ENCODE data around the gene MUC20. TPM values are rescaled to one million over a fixed set of nuclear protein-coding genes. Genes with fewer than 3 reads are reported as not detected.

The MUC20 gene
- total and polyA plus RNA-seq, 2 of the 13 experiments (the other 11 are each of a cell fraction or from before 2014, with no cell fraction given): 0.24 to 0.83 TPM

DNA sequence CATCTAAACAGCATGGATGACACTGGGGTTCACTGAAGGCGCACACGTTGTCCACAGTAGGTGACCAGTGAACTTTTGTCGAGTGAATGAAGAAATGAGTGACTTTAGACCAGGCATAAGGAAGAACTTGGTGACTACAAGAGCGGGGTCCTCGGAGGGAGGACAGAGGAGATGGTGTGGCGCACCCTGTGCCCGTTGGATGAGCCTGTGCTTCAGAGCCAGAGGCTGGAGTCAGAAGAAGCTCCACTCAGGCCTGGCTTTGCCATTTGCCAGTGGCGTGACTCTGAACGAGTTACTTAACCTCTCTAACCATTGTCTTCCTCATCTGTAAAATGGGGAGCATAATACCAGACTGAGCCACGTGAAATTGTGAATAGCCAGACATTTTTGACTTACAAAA, 48.8 kb downstream of the MUC20 start:
- Histone ChIP-seq H3K4me3 (replicated peaks in 1 of 3; ENCODE audit: insufficient read depth in 1 of 3, low read depth in 2 of 3, low read length in 3 of 3) (no peak overlapping the region), H3K9me3 (ENCODE audit: low read length) (no peaks in the 10 kb centered on the region), H3K36me3 (replicated peaks in 1 of 2; ENCODE audit: control insufficient read depth in 1 of 2, insufficient read depth in 2 of 2, low read length in 2 of 2) (no peaks in the 10 kb centered on the region), H4K20me1 (ENCODE audit: insufficient read depth, low read length) (no peaks in the 10 kb centered on the region), H3K27ac (ENCODE audit: extremely low read length, insufficient read depth, low read length) (no peak overlapping the region), H3K4me1 (ENCODE audit: insufficient read depth, low read length) (no peaks in the 10 kb centered on the region), H3K79me2 (ENCODE audit: insufficient read depth, low read length) (no peaks in the 10 kb centered on the region), H3K27me3 (ENCODE audit: control insufficient read depth in 1 of 2, insufficient read depth in 2 of 2, low read length in 2 of 2) (peaks cover 6 to 27% of the 10 kb centered on the region in 2 experiments; a peak in 4 of 5 replicates), H2AFZ (ENCODE audit: low read length) (no peak overlapping the region), H3K4me2 (ENCODE audit: low read depth, low read length) (no peak overlapping the region), H3K9ac (ENCODE audit: insufficient read depth, low read depth, low read length) (no peak overlapping the region)
- no peak for ATAC-seq
- TF ChIP-seq ZNF251 (CRISPR knock-in tag; IDR thresholded peaks at IDR 0.05) (no peak), ZNF431 (CRISPR knock-in tag; IDR thresholded peaks at IDR 0.05; ENCODE audit: borderline replicate concordance, low read depth) (no peak), ZNF605 (CRISPR knock-in tag; IDR thresholded peaks at IDR 0.05) (no peak), JUN (CRISPR knock-in tag; IDR thresholded peaks at IDR 0.05) (no peak), ZNF326 (CRISPR knock-in tag; IDR thresholded peaks at IDR 0.05; ENCODE audit: borderline replicate concordance) (no peak), ZNF121 (CRISPR knock-in tag; IDR thresholded peaks at IDR 0.05) (no peak), MTF2 (CRISPR knock-in tag; IDR thresholded peaks at IDR 0.05; ENCODE audit: borderline replicate concordance) (no peak), KDM5A (IDR thresholded peaks at IDR 0.05; ENCODE audit: borderline replicate concordance, low read length) (no peak), ZNF749 (CRISPR knock-in tag; IDR thresholded peaks at IDR 0.05; ENCODE audit: borderline replicate concordance) (no peak), ZNF660 (CRISPR knock-in tag; IDR thresholded peaks at IDR 0.05; ENCODE audit: borderline replicate concordance, low read depth) (no peak), GPN1 (CRISPR knock-in tag; IDR thresholded peaks at IDR 0.05; ENCODE audit: borderline replicate concordance) (no peak), ZNF44 (CRISPR knock-in tag; IDR thresholded peaks at IDR 0.05) (no peak), AHR (CRISPR knock-in tag; IDR thresholded peaks at IDR 0.05) (no peak), MYC (CRISPR knock-in tag; IDR thresholded peaks at IDR 0.05; ENCODE audit: borderline replicate concordance) (no peak)
- TF ChIP-seq, protein P1, sequence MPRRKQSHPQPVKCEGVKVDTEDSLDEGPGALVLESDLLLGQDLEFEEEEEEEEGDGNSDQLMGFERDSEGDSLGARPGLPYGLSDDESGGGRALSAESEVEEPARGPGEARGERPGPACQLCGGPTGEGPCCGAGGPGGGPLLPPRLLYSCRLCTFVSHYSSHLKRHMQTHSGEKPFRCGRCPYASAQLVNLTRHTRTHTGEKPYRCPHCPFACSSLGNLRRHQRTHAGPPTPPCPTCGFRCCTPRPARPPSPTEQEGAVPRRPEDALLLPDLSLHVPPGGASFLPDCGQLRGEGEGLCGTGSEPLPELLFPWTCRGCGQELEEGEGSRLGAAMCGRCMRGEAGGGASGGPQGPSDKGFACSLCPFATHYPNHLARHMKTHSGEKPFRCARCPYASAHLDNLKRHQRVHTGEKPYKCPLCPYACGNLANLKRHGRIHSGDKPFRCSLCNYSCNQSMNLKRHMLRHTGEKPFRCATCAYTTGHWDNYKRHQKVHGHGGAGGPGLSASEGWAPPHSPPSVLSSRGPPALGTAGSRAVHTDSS (CRISPR knock-in tag; conservative IDR thresholded peaks at IDR 0.05): no peak
- TF ChIP-seq, protein P2, sequence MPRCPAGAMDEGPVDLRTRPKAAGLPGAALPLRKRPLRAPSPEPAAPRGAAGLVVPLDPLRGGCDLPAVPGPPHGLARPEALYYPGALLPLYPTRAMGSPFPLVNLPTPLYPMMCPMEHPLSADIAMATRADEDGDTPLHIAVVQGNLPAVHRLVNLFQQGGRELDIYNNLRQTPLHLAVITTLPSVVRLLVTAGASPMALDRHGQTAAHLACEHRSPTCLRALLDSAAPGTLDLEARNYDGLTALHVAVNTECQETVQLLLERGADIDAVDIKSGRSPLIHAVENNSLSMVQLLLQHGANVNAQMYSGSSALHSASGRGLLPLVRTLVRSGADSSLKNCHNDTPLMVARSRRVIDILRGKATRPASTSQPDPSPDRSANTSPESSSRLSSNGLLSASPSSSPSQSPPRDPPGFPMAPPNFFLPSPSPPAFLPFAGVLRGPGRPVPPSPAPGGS (CRISPR knock-in tag; IDR thresholded peaks at IDR 0.05): no peak
- TF ChIP-seq, protein P3, sequence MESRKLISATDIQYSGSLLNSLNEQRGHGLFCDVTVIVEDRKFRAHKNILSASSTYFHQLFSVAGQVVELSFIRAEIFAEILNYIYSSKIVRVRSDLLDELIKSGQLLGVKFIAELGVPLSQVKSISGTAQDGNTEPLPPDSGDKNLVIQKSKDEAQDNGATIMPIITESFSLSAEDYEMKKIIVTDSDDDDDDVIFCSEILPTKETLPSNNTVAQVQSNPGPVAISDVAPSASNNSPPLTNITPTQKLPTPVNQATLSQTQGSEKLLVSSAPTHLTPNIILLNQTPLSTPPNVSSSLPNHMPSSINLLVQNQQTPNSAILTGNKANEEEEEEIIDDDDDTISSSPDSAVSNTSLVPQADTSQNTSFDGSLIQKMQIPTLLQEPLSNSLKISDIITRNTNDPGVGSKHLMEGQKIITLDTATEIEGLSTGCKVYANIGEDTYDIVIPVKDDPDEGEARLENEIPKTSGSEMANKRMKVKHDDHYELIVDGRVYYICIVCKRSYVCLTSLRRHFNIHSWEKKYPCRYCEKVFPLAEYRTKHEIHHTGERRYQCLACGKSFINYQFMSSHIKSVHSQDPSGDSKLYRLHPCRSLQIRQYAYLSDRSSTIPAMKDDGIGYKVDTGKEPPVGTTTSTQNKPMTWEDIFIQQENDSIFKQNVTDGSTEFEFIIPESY (CRISPR knock-in tag; IDR thresholded peaks at IDR 0.05): no peak
- TF ChIP-seq, protein P4, sequence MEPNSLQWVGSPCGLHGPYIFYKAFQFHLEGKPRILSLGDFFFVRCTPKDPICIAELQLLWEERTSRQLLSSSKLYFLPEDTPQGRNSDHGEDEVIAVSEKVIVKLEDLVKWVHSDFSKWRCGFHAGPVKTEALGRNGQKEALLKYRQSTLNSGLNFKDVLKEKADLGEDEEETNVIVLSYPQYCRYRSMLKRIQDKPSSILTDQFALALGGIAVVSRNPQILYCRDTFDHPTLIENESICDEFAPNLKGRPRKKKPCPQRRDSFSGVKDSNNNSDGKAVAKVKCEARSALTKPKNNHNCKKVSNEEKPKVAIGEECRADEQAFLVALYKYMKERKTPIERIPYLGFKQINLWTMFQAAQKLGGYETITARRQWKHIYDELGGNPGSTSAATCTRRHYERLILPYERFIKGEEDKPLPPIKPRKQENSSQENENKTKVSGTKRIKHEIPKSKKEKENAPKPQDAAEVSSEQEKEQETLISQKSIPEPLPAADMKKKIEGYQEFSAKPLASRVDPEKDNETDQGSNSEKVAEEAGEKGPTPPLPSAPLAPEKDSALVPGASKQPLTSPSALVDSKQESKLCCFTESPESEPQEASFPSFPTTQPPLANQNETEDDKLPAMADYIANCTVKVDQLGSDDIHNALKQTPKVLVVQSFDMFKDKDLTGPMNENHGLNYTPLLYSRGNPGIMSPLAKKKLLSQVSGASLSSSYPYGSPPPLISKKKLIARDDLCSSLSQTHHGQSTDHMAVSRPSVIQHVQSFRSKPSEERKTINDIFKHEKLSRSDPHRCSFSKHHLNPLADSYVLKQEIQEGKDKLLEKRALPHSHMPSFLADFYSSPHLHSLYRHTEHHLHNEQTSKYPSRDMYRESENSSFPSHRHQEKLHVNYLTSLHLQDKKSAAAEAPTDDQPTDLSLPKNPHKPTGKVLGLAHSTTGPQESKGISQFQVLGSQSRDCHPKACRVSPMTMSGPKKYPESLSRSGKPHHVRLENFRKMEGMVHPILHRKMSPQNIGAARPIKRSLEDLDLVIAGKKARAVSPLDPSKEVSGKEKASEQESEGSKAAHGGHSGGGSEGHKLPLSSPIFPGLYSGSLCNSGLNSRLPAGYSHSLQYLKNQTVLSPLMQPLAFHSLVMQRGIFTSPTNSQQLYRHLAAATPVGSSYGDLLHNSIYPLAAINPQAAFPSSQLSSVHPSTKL (CRISPR knock-in tag; IDR thresholded peaks at IDR 0.05): no peak
- BruUV-seq (replicated peaks): no TSS peak
- POLR2A ChIA-PET: no interaction called here
- CTCF ChIA-PET (ENCODE audit: low intra/inter-chr PET ratio, low total read pairs): no interaction called here
- intact Hi-C loops (cut with micrococcal nuclease; ENCODE audit: unreplicated experiment): no loop called here
- in situ Hi-C loops (cut with HindIII; ENCODE audit: extremely low pct_ligation_motif_present, low pct_unique_long_range_greater_than_20kb): no loop called here
- no peak for DNase-seq (ENCODE audit: low spot score)
- WGBS (ENCODE audit: low lambda C conversion rate): 21% methylated on average over 10 of the region's 10 CpGs
- no peak for FAIRE-seq

All from HepG2 (cell line).